Embryonic facial prominence (tissue), 1 donor: ENCODE data around the gene AMY1B.
"Not testable (repeated sequence)": the region's sequence is repeated elsewhere in the genome, so short reads cannot be mapped to it uniquely, and the experiment has no call there.

Experiments
- DNase-seq: peaks from one replicate; pipeline ENCODE4 v3.0.0-alpha.2; 2016; ENCODE audit errors: extremely low spot score

AMY1B gene

DNA sequence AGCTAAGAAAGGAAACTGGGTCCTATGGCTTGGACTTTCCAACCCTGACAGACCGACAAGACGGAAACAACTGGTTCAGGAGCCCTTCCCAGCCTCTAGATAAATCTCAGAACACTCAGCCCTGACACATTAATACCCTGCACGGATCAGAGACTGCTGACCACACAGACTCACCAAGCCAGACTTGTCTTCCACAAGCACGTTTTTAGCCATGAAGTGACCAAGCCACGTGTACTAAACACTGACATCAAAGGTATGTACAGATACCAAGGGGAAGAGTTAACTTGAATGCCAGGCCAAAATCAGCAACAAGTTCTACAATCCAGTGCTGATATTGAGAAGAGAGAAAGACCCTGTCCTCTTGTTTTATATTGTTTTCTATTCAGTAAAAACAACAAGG lies at the start of gene AMY1B:
Gene AMY1B (minus strand): TSS at position 101 of the 400 bp plus-strand sequence. CDS start 571 bp downstream, outside the sequence.
- not testable (repeated sequence) for DNase-seq

DNA sequence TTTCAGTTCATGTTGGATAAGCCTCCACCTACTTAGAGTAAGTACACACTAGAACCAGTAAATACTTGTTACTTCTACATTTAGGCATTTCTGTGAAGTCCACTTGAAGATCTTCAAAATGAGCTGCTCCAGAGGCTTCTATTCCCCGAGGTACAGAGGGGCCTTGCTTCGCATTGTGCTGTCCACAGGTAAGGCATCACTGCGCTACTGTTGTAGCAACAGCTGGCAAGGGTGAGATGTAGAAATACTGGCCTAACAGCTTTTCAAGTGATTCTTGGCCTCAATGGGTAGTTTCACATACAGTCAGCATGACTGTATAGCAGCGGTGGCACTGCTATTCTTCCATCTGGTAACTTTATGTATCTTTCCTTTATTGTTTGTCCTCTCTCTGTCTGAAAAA lies 49.0 kb upstream of the AMY1B start:
- DNase-seq, result not testable (repeated sequence)

DNA sequence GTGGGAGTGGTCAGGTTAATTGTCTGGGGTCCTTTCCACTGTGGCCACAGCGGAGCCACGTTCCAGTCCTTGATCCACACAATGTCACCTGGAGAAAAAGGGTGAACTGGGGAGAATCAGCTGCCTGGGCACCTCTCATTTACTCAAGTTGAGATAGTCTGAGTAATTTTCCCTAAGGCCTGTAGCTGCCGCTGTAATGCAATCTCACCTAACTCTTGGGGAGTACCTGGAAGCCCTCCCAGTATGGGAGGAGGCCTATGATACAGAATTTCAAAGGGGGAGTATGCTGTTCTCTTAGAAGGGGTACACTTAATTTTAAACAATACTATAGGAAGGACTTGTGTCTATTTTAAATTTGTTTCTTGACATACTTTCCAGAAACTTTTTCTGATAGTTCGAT lies 48.4 kb upstream of the AMY1B start:
- not testable (repeated sequence) for DNase-seq

DNA sequence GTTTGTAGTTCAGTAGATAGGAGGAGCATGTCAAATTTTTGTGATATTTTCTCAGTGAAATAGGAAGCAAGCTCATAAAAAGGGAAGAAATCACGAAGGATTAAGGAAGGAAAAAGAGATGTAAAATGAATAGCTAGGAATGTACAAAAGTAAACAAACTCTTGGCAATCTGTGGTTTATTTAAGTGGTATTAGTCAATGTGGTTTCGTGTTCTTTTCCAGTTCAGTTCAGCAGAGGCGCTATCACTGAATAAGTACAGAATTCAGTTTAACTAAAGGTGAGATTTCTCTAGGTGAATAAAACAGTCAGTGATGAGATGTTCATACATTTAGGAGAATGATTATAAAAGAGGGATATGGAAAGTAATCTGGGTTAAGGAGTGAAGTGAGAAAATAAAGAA lies 42.0 kb upstream of the AMY1B start:
- not testable (repeated sequence) for DNase-seq

DNA sequence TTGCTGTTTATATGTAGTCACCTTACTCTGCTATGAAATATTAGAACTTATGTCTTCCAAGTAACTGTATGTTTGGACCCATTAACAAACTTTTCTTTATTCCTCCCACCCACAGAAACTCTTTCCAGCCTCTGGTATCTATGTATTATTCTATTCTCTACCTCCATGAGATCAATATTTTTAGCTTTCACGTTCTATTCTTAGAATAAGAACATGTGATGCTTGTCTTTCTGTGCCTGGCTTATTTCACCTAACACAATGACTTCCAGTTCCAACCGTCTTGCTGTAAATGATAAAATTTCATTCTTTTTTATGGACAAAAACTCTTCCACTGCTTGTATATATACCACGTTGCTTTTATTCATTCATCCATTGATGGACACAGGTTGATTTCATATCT lies 39.3 kb upstream of the AMY1B start:
- DNase-seq, result not testable (repeated sequence)

DNA sequence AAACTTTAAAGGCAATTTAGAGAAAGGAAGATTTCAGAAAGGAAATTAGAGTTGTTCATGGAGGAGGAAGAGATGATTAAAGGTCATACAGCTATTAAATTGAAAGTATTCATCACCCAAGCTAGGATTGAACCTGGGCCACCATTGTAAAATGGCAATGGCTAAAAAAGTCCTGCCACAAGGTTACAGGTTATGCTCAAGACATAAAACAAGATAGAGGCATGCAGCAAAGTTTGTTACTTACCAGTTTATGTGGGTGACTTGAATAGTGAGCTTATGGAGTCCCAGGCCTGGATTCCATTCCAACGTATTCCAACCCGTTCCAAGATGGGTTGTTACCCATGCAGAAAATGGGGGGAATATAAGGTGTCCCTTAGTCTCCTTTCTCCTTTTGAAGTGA lies 25.5 kb upstream of the AMY1B start:
- DNase-seq, result not testable (repeated sequence)

DNA sequence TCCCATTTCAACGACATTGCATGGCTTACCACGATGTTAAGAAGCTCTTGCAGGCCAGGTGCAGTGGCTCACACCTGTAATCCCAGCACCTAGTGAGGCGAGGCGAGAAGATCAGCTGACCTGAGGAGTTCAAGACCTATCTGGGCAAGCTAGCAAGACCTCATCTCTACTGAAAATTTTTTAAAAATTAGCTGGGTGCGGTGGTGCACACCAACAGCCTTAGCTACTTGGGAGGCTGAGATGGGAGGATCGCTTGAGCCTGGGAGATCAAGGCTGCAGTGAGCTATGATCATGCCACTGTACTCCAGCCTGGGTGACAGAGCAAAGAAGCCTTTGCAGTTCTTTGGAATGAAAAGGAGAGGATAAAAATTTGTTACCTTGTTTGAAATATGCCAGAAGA lies 21.4 kb upstream of the AMY1B start:
- DNase-seq, result not testable (repeated sequence)

DNA sequence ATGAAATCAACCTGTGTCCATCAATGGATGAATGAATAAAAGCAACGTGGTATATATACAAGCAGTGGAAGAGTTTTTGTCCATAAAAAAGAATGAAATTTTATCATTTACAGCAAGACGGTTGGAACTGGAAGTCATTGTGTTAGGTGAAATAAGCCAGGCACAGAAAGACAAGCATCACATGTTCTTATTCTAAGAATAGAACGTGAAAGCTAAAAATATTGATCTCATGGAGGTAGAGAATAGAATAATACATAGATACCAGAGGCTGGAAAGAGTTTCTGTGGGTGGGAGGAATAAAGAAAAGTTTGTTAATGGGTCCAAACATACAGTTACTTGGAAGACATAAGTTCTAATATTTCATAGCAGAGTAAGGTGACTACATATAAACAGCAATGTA lies 14.4 kb upstream of the AMY1B start:
- DNase-seq, result not testable (repeated sequence)

DNA sequence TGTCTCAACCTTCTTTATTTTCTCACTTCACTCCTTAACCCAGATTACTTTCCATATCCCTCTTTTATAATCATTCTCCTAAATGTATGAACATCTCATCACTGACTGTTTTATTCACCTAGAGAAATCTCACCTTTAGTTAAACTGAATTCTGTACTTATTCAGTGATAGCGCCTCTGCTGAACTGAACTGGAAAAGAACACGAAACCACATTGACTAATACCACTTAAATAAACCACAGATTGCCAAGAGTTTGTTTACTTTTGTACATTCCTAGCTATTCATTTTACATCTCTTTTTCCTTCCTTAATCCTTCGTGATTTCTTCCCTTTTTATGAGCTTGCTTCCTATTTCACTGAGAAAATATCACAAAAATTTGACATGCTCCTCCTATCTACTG lies 11.7 kb upstream of the AMY1B start:
- DNase-seq, result not testable (repeated sequence)

DNA sequence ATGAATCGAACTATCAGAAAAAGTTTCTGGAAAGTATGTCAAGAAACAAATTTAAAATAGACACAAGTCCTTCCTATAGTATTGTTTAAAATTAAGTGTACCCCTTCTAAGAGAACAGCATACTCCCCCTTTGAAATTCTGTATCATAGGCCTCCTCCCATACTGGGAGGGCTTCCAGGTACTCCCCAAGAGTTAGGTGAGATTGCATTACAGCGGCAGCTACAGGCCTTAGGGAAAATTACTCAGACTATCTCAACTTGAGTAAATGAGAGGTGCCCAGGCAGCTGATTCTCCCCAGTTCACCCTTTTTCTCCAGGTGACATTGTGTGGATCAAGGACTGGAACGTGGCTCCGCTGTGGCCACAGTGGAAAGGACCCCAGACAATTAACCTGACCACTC lies 5.2 kb upstream of the AMY1B start:
- DNase-seq, result not testable (repeated sequence)

DNA sequence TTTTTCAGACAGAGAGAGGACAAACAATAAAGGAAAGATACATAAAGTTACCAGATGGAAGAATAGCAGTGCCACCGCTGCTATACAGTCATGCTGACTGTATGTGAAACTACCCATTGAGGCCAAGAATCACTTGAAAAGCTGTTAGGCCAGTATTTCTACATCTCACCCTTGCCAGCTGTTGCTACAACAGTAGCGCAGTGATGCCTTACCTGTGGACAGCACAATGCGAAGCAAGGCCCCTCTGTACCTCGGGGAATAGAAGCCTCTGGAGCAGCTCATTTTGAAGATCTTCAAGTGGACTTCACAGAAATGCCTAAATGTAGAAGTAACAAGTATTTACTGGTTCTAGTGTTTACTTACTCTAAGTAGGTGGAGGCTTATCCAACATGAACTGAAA lies 4.7 kb upstream of the AMY1B start:
- not testable (repeated sequence) for DNase-seq

DNA sequence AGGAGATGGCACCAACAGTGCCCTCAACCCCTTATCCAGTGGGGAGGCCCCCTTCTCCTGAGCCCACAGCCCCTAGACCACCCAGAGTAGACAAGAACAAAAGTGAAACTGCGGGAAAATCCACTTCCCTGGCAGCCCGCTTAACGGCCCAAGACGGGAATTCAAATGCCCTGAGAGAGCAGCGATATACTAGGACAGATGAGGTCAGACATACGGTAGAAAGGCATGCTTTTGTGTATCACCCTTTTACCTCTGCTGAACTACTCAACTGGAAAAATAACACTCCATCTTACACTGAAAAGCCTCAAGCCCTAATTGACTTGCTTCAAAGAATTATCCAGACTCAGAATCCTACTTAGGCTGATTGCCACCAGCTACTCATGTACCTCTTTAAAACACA lies 1.4 kb upstream of the AMY1B start:
- DNase-seq, result not testable (repeated sequence)

DNA sequence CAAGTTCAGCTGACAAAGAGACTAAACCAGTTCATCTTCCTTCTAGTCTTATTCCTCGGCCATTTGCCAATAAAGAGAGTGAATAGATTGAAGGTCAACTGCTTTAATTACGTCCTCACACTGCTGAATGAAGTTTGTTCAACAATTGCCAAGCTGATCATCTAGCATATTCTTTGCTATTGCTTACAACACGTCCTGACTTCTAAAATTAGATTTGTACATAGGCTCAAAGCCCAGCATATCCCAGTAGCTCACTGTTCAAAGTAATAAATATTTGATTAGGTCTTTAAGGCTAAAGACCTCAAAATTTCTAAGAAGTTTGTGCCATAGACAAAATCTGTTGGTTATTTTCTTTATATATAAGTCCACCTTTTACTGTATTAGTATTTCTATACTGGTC lies 19.7 kb downstream of the AMY1B start:
- DNase-seq, result not testable (repeated sequence)

DNA sequence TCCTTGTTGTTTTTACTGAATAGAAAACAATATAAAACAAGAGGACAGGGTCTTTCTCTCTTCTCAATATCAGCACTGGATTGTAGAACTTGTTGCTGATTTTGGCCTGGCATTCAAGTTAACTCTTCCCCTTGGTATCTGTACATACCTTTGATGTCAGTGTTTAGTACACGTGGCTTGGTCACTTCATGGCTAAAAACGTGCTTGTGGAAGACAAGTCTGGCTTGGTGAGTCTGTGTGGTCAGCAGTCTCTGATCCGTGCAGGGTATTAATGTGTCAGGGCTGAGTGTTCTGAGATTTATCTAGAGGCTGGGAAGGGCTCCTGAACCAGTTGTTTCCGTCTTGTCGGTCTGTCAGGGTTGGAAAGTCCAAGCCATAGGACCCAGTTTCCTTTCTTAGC lies 40.5 kb downstream of the AMY1B start, which contains the start of gene AMY1A:
Gene AMY1A (plus strand): TSS at position 301 of the 400 bp plus-strand sequence. CDS start 571 bp downstream, outside the sequence.
- not testable (repeated sequence) for DNase-seq

DNA sequence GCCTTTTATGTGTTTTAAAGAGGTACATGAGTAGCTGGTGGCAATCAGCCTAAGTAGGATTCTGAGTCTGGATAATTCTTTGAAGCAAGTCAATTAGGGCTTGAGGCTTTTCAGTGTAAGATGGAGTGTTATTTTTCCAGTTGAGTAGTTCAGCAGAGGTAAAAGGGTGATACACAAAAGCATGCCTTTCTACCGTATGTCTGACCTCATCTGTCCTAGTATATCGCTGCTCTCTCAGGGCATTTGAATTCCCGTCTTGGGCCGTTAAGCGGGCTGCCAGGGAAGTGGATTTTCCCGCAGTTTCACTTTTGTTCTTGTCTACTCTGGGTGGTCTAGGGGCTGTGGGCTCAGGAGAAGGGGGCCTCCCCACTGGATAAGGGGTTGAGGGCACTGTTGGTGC lies 41.9 kb downstream of the AMY1B start:
- not testable (repeated sequence) for DNase-seq

DNA sequence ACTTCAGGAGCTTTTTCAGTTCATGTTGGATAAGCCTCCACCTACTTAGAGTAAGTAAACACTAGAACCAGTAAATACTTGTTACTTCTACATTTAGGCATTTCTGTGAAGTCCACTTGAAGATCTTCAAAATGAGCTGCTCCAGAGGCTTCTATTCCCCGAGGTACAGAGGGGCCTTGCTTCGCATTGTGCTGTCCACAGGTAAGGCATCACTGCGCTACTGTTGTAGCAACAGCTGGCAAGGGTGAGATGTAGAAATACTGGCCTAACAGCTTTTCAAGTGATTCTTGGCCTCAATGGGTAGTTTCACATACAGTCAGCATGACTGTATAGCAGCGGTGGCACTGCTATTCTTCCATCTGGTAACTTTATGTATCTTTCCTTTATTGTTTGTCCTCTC lies 45.1 kb downstream of the AMY1B start:
- not testable (repeated sequence) for DNase-seq

DNA sequence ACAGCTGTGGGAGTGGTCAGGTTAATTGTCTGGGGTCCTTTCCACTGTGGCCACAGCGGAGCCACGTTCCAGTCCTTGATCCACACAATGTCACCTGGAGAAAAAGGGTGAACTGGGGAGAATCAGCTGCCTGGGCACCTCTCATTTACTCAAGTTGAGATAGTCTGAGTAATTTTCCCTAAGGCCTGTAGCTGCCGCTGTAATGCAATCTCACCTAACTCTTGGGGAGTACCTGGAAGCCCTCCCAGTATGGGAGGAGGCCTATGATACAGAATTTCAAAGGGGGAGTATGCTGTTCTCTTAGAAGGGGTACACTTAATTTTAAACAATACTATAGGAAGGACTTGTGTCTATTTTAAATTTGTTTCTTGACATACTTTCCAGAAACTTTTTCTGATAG lies 45.7 kb downstream of the AMY1B start:
- not testable (repeated sequence) for DNase-seq

DNA sequence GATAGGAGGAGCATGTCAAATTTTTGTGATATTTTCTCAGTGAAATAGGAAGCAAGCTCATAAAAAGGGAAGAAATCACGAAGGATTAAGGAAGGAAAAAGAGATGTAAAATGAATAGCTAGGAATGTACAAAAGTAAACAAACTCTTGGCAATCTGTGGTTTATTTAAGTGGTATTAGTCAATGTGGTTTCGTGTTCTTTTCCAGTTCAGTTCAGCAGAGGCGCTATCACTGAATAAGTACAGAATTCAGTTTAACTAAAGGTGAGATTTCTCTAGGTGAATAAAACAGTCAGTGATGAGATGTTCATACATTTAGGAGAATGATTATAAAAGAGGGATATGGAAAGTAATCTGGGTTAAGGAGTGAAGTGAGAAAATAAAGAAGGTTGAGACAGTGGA lies 52.1 kb downstream of the AMY1B start:
- DNase-seq, result not testable (repeated sequence)

DNA sequence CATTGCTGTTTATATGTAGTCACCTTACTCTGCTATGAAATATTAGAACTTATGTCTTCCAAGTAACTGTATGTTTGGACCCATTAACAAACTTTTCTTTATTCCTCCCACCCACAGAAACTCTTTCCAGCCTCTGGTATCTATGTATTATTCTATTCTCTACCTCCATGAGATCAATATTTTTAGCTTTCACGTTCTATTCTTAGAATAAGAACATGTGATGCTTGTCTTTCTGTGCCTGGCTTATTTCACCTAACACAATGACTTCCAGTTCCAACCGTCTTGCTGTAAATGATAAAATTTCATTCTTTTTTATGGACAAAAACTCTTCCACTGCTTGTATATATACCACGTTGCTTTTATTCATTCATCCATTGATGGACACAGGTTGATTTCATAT lies 54.8 kb downstream of the AMY1B start:
- not testable (repeated sequence) for DNase-seq
